GM12864 (cell line): ENCODE measurements around the gene NFKBIA.
"Not testable (repeated sequence)": the region's sequence is repeated elsewhere in the genome, so short reads cannot be mapped to it uniquely, and the experiment has no call there.

Source experiments
- DNase-seq: peaks from one replicate; pipeline ENCODE4 v3.0.0-alpha.2; 2011; ENCODE audit warnings: low read depth
- H3K4me3 ChIP-seq: 2 replicates; pipeline ENCODE4 v1.5.1; 2011; ENCODE audit warnings: mild to moderate bottlenecking, low read depth, low read length, control low read depth
- CTCF ChIP-seq: IDR thresholded peaks from 2 replicates; pipeline ENCODE4 v1.5.1; 2011; ENCODE audit warnings: low read depth, mild to moderate bottlenecking, moderate library complexity, low read length, control low read depth, inconsistent platforms; ENCODE audit errors: missing control alignments

The NFKBIA gene

DNA sequence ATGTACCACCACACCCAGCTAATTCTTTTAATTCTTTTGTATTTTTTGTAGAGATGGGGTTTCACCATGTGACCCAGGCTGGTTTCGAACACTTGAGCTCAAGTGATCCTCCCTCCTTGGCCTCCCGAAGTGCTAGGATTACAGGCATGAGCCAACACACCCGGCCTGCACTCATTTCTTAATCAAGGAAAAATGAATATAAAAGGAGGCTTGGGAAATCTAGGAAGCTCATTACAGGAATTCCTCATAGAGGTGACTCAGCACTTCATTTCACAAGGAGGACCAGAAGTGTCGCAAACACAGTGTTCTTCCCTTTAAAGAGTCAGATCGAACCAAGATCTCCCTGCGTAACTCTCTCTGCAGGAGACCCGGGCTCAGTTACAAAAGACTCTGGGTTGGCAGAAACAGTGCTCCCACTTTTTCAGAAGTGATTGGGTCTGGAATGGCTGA lies 30.3 kb downstream of the NFKBIA start:
- TF ChIP-seq CTCF: no peak
- DNase-seq: no peak
- no peak overlapping the region for H3K4me3 ChIP-seq

DNA sequence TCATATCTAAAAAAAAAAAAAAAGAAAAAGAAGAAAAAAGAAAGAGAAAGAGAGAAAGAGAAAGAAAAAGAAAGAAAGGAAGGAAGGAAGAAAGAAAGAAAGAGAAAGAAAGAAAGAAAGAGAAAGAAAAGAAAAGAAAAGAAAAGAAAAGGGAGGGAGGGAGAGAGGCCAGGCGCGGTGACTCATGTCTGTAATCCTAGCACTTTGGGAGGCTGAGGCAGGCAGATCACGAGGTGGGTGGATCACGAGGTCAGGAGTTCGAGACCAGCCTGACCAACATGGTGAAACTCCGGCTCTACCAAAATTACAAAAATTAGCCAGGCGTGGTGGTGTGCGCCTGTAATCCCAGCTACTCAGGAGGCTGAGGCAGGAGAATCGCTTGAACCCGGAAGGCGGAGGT lies 31.3 kb downstream of the NFKBIA start:
- not testable (repeated sequence) for H3K4me3 ChIP-seq, DNase-seq

DNA sequence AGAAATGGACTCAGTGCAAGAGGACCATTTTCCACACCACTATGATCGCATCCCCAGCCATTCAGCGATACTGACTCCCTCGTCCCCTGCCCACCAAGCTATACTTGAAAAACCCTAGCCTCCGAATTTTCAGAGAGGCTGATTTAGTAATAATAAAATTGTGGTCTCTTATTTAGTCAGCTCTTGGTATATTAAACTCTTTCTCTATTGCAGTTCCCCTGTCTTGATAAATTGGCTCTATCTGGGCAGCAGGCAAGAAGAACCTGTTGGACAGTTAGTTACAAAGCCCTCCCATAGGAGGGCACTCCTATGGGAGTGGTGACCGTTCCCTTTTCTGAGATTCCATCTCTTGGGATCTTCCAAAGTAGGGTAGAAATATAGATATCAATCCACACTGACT lies 33.6 kb downstream of the NFKBIA start:
- H3K4me3 ChIP-seq: no peak overlapping the region
- no peak for DNase-seq
- TF ChIP-seq CTCF: no peak

DNA sequence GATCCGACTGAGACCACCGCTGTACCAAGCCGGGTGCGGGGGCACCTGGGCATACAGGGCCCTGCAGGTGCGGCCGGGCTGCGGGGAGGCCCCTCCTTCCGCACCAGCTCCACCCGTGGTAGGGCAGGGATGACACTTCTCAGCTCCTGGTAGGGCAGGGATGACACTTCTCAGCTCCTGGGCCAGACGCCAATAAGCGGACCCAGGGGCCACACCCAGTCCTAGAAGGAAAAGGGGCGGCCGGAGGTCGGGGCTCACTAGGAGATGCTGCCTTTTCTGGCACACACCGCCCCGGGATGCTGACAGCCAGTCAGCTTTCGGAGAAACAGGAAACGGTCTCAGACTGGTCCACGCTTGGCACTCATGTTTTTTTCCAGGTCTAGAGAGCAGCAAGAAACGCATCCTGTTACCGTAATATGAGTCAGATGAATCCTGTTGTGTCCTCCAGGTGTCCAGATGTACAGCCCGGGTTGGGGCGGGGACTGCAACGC lies 34.8 kb downstream of the NFKBIA start:
- no peak for TF ChIP-seq CTCF
- H3K4me3 ChIP-seq: no peak overlapping the region
- DNase-seq: no peak

- TF ChIP-seq CTCF: no peak
- no peak overlapping the region for H3K4me3 ChIP-seq
- DNase-seq: no peak
Measured at GRCh38 chr14:35368583-35369392, 35.8 kb downstream of the NFKBIA start.

GRCh38 chr14:35368139-35368460 lies 36.4 kb downstream of the NFKBIA start:
- no peak overlapping the region for H3K4me3 ChIP-seq
- no peak for DNase-seq
- no peak for TF ChIP-seq CTCF

DNA sequence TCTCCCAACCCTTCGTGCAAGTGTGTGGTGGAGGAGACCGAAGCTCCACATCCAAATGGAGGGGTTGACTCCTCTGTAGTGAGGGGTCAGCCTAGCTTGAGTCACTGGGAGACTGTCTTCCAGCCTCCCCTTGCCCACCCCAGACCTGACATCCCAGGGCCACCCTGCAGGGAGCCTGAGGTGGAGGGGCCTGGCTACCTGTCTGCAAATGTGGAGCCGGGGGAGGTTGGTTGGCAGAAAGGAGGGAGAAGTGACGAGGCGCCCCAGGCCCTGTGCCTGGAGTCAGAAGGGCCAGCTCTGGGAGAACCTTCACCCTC lies 37.5 kb downstream of the NFKBIA start:
- H3K4me3 ChIP-seq: no peak overlapping the region
- TF ChIP-seq CTCF: no peak
- no peak for DNase-seq
